HS-27A (cell line): ENCODE data around the gene AGMO.

ENCODE experiments used
- DNase-seq: peaks from one replicate; pipeline ENCODE4 v3.0.0-alpha.2; 2012; ENCODE audit warnings: low read depth, missing footprints

The AGMO gene

DNA sequence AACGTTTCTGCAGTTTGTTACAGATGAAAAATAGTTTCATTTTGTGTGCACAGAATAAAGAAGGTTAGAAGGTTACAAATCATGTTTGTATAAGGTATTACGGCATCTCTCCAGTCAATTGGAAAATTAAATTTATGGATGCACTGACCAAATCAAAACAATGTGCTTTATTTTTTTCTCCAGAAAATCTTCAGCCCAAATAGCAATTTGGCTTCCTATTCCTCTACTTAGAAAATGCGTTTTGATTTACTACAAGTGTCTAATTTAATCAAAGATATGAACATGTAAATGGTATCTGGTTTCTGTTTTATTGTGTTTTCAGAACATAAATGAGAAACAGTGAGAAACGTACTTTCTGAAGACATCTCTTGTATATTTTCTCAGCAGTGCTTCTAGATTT lies 63.4 kb downstream of the AGMO start:
- no peak for DNase-seq

DNA sequence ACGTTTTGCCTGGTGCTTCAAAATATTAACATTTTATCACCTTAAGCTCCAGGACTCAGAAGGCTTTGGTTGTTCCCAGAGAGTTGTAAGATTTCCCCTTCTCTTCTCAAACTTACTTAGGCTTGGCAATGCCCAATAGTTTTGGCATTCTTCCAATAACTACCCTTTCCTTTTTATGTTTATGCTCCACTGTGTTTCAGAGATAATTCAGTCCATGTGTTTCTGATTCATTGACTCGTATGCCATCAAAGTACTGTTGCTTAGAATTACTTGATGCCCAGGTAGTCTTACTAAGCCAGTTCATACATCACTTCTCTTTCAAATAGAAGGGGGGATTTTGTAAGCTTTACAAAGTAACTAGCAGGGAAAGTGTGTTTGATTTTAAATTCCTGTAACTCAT lies 66.6 kb downstream of the AGMO start:
- no peak for DNase-seq

DNA sequence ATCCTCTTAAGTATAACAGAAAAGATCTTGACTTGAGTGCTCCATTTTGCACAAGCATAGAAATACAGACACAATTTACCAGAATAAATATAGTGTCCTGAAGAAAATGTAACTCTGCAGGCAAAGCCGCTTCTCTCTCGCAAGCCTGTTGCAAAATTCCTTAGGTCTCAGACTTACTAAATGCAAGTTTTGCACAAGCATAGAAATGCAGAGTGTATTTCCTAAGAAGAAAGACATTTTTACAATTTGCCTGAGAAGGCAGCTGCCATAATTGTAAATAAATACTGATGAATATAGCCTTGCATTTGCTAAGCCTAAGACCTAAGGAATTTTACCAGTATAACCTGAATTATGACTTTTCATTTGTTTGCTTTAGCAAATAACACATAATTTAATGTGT lies 67.1 kb downstream of the AGMO start:
- no peak for DNase-seq

DNA sequence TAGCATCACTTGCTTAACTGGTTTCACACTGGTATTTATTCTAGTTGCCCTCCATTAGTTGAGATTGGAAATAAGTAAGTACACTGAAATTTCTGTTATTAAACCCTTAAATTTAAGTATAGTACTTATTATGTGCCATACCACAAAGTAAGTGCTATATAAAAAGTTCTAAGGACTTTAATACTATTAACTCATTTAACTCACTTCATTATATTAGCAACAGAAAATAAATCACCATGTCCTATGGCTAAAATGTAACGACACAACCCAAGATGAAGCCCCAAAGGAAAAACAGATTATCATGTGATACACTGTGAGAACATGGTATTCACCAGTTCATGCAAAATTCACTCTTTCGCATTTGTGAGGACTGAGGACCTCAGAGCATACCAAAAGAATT lies 70.5 kb downstream of the AGMO start:
- no peak for DNase-seq

DNA sequence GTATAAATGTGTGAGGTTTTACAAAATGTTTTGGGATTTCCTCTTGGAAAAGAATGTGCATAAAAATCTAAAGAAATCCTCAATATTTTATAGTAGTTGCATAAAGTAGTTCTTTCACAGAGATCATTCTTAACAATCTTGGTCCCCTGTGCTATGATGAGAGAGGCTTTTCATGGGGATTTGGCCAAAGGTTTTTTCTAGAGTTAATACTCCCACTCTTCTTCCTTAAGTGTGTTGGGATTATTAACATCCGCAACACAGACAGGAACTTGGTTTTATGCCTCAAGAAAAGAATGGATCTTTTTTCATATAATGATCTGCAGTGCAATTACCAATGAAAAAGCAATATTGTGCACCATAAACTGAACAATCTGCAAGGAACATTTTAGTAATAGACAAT lies 71.5 kb downstream of the AGMO start:
- no peak for DNase-seq

DNA sequence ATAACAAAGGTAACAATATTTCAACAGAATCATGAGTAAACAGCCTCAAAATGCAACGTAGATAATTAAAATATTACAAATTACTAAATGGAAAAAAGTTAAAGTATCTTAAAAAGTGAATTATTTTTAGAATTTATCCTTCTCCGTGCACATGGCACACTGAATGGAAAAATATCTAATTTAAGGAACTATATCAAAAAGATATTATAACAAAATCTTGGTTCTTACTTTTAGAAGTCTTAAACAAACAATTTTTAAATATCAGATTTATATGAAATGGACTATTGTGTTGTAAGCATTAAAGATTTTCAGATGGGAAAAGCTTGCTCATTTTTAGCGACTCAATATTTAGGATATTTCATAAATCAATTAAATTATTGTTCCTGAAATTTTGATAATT lies 72.0 kb downstream of the AGMO start:
- DNase-seq, result no peak

DNA sequence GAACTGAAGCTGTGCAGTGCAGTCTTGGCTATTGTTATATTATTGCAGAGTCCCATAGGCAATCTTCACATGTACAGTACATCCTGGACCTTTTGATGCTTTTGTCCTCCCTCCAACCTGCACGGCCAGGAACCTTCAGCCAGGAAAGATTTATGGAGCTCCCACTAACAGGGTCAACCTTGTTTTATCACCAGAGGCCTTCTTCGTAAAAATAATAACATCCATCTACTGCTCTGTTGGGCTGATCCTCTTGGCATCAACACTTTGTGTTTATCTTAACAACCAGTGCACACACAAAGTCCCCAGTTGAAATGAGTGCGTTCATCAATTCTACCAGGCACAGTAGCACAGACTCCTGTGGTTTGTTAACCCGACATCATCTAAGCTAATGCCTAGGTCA lies 72.4 kb downstream of the AGMO start:
- no peak for DNase-seq

DNA sequence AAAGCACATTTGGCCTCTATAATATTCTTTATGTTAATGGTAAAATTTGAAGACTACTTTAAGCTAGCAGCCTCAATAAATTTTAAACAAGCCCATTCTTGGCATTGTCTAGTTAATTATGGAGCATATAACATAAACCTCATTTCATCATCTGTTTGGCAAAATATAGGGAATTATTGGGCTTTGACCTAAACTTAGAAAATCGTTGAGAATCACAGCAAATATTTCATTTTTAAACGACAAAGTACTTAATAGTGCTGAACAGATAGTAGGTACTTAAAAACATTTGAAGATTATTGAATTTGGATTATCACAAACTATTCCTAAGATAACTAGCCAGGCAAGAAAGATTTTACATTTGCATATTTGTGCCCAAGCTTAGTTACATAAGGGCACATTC lies 73.4 kb downstream of the AGMO start:
- DNase-seq, result no peak

DNA sequence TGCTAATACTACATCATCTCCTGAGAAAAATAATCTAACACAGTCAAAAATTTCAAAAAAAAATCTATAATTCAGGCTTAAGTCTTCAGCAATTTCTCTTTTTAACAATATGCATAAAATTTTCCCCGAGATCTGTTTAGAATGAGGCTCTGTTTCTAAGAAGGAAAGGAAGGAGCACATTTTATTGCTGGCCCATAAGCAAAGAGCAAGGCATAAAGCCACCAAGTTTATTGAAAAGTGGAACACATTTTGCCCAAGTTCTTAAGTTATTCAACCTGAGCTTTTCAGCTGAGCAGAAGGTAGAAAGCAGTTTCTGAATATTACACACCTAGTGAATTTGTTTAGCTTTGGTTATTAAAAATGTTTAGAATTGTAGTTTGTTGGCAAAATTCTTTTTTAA lies 73.9 kb downstream of the AGMO start:
- no peak for DNase-seq

DNA sequence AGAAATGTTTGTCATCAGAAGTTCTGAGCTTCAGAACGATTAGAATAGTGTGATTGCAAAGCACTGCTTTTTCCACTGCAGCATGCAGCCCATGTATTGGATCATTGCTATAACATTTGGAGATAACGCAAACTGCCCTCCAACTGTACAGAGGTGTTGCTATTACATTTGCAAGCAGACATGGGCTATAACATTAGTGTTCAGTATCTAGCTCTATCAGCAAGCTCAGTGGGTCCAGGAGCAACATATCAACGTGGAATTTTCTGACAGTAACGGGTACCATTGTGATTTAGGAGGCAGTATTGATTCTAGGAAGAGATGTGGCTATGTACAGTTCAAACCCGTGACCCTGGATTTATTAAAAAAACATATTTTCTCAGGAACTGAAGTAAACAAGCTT lies 75.8 kb downstream of the AGMO start:
- no peak for DNase-seq

DNA sequence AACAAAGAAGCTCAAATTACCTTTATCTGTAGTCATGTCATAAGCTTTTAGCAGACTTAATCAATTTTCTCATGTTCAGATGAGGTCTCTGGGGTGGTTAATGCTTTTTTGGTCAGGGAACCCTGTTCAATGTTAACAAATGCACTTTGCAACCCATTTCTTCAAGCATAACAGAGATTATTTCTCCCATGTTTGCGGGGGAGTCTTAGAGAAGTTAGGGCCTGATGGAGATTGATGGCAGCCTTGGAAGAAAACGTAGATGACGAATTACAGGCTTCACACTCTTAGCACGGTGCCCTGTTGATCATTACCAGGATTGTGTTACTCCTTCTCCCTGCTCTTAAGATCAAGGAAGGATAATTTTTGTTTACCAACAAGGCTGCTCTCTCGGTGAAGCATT lies 76.4 kb downstream of the AGMO start:
- no peak for DNase-seq

DNA sequence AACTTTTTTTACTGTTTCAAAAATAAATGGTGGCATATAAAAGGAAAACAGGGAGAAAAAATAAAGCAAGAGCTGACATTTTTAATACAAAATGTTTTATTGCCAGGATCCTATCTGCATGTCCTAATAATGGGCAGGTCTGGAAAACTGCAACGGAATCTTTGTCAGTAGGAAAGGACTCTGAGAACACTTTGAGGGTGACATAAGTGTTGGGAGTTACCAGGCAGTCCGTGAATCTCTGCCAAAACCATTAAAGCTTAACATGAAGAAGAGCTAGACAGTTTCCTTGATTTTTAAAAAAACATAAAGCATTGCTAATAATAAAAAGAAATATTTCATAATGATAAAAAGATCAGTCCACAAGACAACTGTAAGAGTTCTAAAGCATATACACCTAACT lies 80.7 kb downstream of the AGMO start:
- DNase-seq, result no peak

DNA sequence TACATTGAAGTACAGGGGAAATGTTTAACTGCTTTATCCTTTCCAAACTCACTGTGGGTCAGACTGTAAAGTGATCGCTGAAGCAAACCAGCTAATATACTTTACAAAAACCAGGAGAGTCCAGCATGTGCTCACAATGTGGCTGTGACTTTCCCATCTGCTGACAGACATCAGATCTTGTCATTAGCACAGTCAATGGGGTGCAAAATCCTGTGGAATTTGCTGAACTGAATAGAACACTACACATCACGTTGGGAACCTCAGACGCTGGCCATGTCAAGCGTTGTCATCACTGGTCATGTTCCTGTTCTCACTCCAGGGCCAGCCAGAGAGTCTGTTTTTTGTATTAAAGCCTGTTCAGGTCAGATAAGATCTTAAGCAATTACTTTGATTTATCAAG lies 83.4 kb downstream of the AGMO start:
- no peak for DNase-seq

DNA sequence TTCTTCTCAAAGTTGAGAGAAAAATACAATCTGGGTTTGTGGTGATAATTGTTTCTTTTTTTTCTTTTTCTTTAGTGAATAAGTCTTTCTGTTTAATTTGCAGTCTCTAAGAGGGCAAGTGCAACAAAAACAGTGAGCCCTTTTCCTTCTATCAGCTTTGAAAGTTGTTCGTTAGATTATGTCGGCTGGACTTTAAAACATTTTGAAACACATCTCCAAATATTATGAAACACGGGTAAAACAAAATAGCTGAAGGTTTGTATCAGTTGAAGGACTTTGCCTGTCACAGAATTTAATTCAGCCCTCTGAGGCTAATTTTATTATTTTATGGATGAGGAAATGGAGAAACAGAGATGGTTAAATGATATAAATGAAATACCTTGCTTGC lies 85.3 kb downstream of the AGMO start:
- DNase-seq, result no peak

DNA sequence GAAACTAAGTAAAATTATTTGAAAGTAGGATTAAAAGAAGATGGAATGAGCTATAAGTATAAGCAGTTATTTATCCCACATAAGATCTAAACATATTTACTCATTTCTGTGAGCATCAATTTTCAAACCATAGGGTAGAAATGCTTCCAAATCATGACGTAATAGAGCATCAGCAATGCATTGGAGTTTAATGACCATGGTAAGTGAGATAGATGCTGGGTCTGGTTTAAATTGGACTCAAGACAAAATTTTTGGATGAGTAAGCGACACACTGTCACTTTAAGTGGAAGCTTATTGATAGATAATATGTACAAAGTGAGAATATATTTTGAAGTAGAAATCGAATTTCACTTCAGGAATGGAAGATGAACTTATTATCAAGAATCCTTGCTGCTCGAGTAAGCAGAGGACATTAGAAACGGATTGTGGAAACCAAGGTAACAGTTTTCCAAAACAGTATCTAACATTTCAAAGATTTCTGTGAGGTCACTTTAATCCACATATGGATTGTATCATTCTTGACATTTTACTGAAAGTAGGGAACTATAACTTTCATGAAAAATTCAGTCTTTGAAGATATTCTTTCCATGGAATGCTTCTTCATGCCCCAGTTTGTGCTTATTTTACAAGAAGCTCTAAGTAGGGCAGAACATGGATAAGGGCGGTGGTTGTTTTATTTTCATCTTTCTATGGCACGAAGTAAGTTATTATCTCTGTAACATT lies 85.8 kb downstream of the AGMO start:
- no peak for DNase-seq

DNA sequence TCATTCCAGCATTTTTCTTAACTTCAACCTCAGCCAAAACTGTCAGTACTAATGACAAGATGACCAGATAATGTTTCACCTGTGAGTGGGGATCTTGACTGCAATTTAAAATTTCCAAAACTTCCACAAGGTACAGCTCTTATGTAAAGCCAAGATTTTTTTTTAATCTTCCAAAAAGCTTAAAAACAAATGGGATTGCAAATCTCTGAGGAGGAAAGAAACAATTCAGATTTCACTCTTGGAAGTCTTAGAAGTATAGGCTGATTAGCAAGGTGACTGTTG lies 90.2 kb downstream of the AGMO start:
- no peak for DNase-seq

DNA sequence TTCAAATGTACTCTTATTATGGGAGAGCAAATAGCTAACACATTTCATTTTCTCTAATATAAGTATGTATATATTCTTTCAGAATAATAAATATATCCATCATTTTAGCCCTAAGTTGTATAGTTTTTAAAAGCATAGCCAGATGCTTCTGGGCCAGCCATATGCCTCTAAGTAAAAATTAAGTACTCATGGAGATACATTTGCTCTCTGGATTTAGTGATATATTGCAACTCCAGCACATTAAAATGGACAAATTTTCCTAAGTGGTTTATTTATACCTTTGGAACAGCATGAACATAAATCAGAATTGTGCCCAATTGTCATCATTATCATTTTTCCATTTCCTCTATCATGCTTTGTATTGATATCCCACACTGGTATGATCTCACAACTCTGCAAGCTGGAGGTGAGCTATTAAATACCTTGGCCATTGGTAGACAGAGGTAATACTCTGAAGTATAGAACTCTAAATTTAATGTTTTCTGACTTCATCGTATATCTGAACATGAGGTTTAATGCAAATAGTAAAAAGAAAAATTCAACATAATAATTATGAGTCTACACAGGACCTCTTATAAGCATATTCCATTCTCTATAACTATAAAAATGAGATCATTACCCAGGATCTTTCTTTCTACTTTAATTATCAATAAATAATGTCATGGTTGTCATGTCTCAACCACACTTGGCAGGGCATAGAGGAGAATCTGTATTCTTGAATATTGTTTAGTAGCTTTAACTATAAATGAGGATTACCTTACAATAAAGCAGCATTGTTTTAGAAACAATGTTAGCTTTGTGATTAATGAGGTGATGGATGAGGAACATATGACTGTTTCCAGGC lies 90.8 kb downstream of the AGMO start:
- no peak for DNase-seq

DNA sequence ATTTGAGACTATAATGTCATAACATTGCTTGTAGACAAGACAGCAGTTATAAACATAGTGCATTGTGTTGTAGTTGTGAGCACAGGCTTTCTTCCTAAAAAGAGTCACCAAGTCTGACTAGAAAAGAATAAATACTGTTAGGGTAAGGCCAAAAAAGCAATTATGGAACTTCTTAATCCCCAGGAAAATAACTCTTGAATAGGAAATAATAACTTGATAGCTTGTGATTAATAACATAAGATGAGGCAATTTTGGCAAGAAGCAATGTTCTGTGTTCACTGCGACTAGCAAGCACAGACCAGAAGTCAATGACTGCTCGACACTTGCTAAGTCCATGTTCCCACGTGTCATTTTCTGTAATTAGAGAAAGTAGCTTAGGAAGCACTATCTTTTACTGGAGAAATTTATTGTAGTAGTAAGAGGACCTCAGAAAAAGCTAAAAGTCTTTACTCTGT lies 97.1 kb downstream of the AGMO start:
- DNase-seq, result no peak

DNA sequence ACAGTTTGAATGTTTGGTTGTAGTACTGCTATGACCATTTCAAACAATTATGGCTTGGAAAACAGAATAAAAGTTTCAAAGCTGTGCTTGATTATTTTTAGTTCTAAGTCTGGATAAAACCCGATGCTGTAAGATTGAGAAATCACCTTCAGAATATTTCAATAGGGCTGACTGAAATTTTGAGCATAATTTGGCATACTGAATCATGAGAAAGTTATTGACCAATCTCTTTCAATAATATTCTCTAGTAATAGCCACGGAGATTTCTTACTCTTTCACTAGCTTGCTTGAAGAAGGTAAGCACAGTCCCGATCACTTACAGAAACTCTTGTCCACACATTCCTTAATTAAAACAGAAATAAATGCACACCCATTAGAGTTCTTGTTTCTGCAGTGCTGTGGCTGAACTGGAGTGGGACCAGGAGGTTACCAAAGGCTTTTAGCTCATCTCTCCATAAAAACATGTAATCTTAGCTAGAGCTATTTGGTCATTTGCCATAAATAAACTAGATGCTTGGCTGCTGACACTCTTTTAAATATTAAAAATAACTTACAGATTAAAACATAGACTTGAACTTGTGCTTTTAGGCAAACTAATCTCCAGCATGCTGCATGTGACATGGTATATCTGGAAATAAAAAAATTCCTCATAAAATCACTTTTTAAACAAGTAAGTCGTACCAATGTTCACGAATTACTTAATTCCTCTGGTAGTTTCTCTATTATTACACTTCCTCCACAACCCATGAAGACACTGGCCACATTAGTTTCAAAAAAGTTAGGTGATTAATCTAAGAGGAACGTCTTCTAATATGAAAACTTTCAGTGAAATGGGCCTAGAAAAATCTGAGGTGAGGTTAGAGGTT lies 97.8 kb downstream of the AGMO start:
- DNase-seq, result no peak

DNA sequence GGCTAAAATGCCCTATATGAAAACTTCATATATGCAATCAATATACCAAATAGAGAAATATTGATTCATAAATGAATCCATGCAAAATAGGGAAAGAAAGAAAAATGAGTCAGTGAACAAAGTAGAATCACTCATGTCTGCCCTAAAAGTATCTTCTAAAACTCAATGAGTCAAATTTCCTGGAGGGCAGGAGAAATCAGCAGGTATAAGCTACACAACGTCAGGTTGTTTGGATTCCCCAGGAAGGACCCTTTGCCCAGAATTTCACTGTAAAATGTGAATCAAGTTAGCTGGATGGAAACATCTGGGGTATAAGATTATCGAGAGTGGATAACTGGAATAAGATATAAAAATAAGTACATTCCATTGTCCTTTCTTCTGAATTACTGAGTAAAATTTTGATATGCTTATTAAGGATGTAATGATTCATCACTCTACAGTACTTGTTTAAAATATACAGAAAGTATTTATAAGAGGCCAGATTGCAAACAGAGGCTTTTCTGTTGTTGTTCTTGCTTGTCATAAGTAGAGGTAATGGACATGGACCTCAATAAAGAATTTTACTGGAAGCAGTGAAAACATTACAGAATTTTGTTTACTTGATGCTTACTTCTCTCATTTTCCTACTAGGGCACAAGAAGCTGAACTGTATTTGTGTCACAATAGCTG lies 99.0 kb downstream of the AGMO start:
- no peak for DNase-seq

DNA sequence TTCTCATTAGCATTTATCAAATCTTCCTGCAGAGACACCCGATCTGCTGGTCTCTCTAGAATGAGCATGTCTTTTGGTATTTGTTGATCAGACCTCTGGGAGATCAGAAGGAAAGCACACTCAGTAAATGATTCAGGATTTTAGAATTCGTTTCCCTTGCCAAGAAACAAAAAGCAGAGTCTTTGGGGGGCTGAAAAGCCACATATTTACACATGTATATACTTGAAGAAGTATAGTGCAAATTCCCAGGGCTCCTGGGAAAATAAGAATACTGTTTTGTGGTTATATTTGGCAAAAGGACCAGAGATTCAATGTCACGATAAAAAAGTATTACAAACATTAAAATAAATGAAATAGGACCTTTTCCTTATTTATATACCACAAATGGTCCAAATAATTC lies 100.2 kb downstream of the AGMO start:
- DNase-seq, result peak; percentile 82

DNA sequence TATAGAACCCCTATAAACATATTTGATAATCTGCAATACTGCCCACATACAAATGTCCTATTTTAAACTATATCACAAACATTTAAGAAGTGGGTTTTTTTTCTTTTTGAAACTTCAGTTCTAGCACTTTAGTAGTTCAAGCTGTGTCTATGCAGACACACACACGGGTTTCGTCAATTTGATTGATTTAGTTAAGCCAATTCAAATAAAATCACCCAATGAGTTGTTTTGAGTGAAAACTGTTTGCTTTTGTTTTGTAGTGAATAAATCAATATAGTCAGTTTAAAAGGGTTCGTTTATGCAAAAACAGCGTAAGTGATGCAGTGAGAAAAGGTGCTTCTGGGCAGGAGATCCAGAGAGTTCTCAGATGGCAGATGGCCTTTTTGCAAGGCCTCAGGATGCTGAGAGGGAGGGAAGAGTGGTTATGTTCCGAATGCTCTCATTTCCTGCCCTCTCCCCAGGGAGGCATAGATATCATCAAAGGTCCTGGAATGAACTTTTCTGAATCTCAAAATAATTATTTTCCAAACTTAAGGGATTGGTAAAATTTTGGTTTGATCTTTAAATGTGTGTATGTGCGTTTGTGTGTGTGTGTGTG lies 102.7 kb downstream of the AGMO start:
- no peak for DNase-seq
